OCI-LY1 (cell line): ENCODE measurements around the gene HIGD2A.

ENCODE experiments used
- CTCF ChIP-seq: fragments of 200-600 bp; sonication (generic), shearing (Covaris generic); IDR thresholded peaks from 2 replicates; pipeline ENCODE4 v1.5.1; 2017; ENCODE audit warnings: mild to moderate bottlenecking, antibody characterized with exemption, low read length, moderate library complexity, mixed read lengths
- EZH2 ChIP-seq: fragments of 200-600 bp; sonication (generic), shearing (Covaris generic); IDR thresholded peaks from 2 replicates; pipeline ENCODE4 v1.8.0; 2017; ENCODE audit warnings: borderline replicate concordance, mixed run types, mild to moderate bottlenecking, antibody characterized with exemption, low read length, moderate library complexity, mixed read lengths

- TF ChIP-seq CTCF (no peak), EZH2 (no peak)
These were observed 3.4 kb downstream of the HIGD2A start for GRCh38 chr5:176391999-176392398.
